Activated CD8-positive, alpha-beta memory T cell treated with anti-CD3 and anti-CD28 coated beads for 4 hours (primary cell): ENCODE data around the gene TRIM32.
A peak's percentile ranks its signal among the peaks of the same experiment; 100 is the strongest.

ENCODE experiments used
- DNase-seq, 2 donors: peaks; one replicate each; pipeline ENCODE4 v3.0.0-alpha.2; 2020; ENCODE audit warnings: low read depth in 2 of 2

Gene TRIM32

GRCh38 chr9:116705531-116705930 lies 18.4 kb downstream of the TRIM32 start:
- DNase-seq = no peak

- DNase-seq = no peak
These were observed 19.5 kb downstream of the TRIM32 start for GRCh38 chr9:116706310-116707290.

- DNase-seq = no peak
These were observed 25.7 kb downstream of the TRIM32 start for GRCh38 chr9:116712781-116713180.

- DNase-seq = no peak
These were observed 26.2 kb downstream of the TRIM32 start for GRCh38 chr9:116713271-116713670.

GRCh38 chr9:116715751-116716150 lies 28.6 kb downstream of the TRIM32 start:
- no peak for DNase-seq

- DNase-seq = no peak
These were observed 29.3 kb downstream of the TRIM32 start for GRCh38 chr9:116716438-116716837.

- no peak for DNase-seq
These were observed 30.0 kb downstream of the TRIM32 start for GRCh38 chr9:116717150-116717549.

GRCh38 chr9:116718111-116718510 lies 31.0 kb downstream of the TRIM32 start:
- no peak for DNase-seq

- DNase-seq = no peak
These were observed 33.0 kb downstream of the TRIM32 start for GRCh38 chr9:116720111-116720510.

GRCh38 chr9:116721411-116721810 lies 34.3 kb downstream of the TRIM32 start:
- DNase-seq = no peak

- no peak for DNase-seq
These were observed 34.8 kb downstream of the TRIM32 start for GRCh38 chr9:116721944-116722343.

- no peak for DNase-seq
These were observed 37.0 kb downstream of the TRIM32 start for GRCh38 chr9:116724123-116724522.

- DNase-seq = no peak
These were observed 39.5 kb downstream of the TRIM32 start for GRCh38 chr9:116726602-116727001.

- DNase-seq = no peak
These were observed 46.0 kb downstream of the TRIM32 start for GRCh38 chr9:116733010-116733641.

GRCh38 chr9:116736399-116737151 lies 49.5 kb downstream of the TRIM32 start:
- no peak for DNase-seq

- DNase-seq = peak in 1 of 2 donors; percentile 1
These were observed 50.0 kb downstream of the TRIM32 start for GRCh38 chr9:116737152-116737546.

GRCh38 chr9:116741086-116741740 lies 54.1 kb downstream of the TRIM32 start:
- no peak for DNase-seq

- DNase-seq = no peak
These were observed 54.6 kb downstream of the TRIM32 start for GRCh38 chr9:116741742-116742141.

GRCh38 chr9:116749176-116749575 lies 62.1 kb downstream of the TRIM32 start:
- no peak for DNase-seq

- DNase-seq = no peak
These were observed 62.7 kb downstream of the TRIM32 start for GRCh38 chr9:116749772-116750171.

- no peak for DNase-seq
These were observed 63.4 kb downstream of the TRIM32 start for GRCh38 chr9:116750510-116750909.
